Activated CD8-positive, alpha-beta T cell treated with anti-CD3 and anti-CD28 coated beads, Interleukin-2, amount 10 ng/mL, durations not matched to agents 7 days and 5 days (primary cell): ENCODE measurements around the gene GRAMD1B. TPM values are rescaled to one million over a fixed set of nuclear protein-coding genes. Genes with fewer than 3 reads are reported as not detected.
"Not testable (repeated sequence)": the region's sequence is repeated elsewhere in the genome, so short reads cannot be mapped to it uniquely, and the experiment has no call there.

Experiments
- ATAC-seq: fragments of 150-1000 bp; cut with Tn5 transposase; one replicate; pipeline ENCODE4 v1.10.0; 2021; ENCODE audit warnings: moderate library complexity
- CTCF ChIA-PET: fragments of 350-600 bp; sonication (Branson Sonifier 250); formaldehyde crosslinking; loops from one replicate; lab custom pipeline; 2021; ENCODE audit warnings: antibody characterized with exemption; lab: Charles Lee
- POLR2A ChIA-PET: fragments of 350-600 bp; sonication (Branson Sonifier 250); formaldehyde crosslinking; loops from one replicate; lab custom pipeline; 2021; ENCODE audit warnings: antibody characterized with exemption; lab: Charles Lee
- DNase-seq: peaks from one replicate; pipeline ENCODE4 v3.0.0-alpha.2; 2020
- H3K27ac Mint-ChIP-seq: one replicate; pipeline ENCODE4 v1.8.0; 2021; ENCODE audit warnings: mild to moderate bottlenecking, mixed read lengths
- H3K27me3 Mint-ChIP-seq: one replicate; pipeline ENCODE4 v1.8.0; 2021; ENCODE audit warnings: low read depth, mixed read lengths
- H3K36me3 Mint-ChIP-seq: one replicate; pipeline ENCODE4 v1.8.0; 2021; ENCODE audit warnings: low read depth, mixed read lengths
- H3K4me1 Mint-ChIP-seq: one replicate; pipeline ENCODE4 v1.8.0; 2021; ENCODE audit warnings: low read depth, mixed read lengths
- H3K4me3 Mint-ChIP-seq: one replicate; pipeline ENCODE4 v1.8.0; 2021; ENCODE audit warnings: mild to moderate bottlenecking, mixed read lengths
- H3K9me3 Mint-ChIP-seq: one replicate; pipeline ENCODE4 v1.8.0; 2022; ENCODE audit warnings: mixed read lengths; ENCODE audit not compliant: insufficient read depth
- total RNA-seq, 2 experiments: library from RNA; stranded (reverse); gene quantifications; one replicate each; pipeline ENCODE4 v1.2.3, GENCODE V29; 2021

GRAMD1B gene
- total RNA-seq, 2 experiments from 2014 or later, result 22.8 to 26.0 TPM

DNA sequence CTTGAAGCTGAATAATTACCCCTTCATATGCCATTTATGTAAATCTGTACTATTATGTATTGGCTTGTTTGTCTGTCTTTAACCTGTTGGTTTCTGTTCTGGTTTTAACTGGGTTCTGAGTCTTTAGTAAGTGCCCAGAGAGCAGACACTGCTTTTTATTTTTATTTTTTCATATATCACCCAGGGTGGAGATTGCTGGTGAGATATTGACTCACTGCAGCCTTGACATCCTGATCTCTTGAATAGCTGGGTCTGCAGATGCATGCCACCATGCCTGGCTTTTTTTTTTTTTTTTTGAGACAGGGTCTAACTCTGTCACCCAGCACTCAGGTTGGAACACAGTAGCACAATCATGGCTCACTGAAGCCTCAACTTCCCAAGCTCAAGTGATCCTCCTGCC is 19.4 kb downstream of the GRAMD1B start:
- no peaks in the 10 kb centered on the region for H3K9me3 Mint-ChIP-seq
- POLR2A ChIA-PET, result no interaction called here

DNA sequence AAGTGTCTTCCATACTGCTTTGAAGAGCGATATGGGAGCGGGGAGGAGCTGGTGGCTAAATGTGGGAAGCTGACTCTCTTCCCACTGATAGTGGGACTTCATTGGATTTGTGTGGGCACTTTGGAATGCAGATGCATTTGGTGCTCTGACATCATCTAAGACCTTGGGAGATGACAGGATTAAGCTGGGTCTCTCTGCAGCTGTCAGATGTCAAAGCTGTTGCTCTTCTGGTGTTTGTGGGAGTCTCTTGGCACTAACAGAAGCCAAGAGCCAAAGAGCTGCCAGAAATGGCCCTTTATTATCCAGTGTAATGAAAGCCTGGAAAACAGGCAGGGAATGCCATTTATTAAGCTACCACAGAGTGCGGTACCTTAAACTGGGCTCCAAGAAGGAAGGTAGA is 20.6 kb downstream of the GRAMD1B start:
- ChIA-PET CTCF (interaction anchor here (0.5 to 4.3 kb wide), 10 partner anchors 8 to 203 kb away, joined by 3 to 38 read pairs (median 4); partner anchors contain the start of gene GRAMD1B), POLR2A (interaction anchor here (1.5 kb wide), 1 partner anchor 19 kb away, joined by 6 read pairs; no protein-coding TSS in a partner anchor)
- H3K27ac Mint-ChIP-seq, result peak overlapping the region; percentile 82
- ATAC-seq, result no peak
- H3K27me3 Mint-ChIP-seq, result no peaks in the 10 kb centered on the region
- H3K4me1 Mint-ChIP-seq, result peaks cover 68% of the 10 kb centered on the region
- peaks cover 20% of the 10 kb centered on the region for H3K36me3 Mint-ChIP-seq
- no peak for DNase-seq
- H3K4me3 Mint-ChIP-seq, result no peak overlapping the region
- no peaks in the 10 kb centered on the region for H3K9me3 Mint-ChIP-seq

More for the DNA sequence above, 19.4 kb downstream of the GRAMD1B start:
- Mint-ChIP-seq H3K4me3 (no peak overlapping the region), H3K27me3 (no peaks in the 10 kb centered on the region), H3K27ac (no peak overlapping the region), H3K4me1 (peaks cover 66% of the 10 kb centered on the region), H3K36me3 (peaks cover 28% of the 10 kb centered on the region)
- CTCF ChIA-PET, result interaction anchor here (0.9 to 4.3 kb wide), 5 partner anchors 11 to 42 kb away, joined by 4 to 38 read pairs (median 15); partner anchors contain the start of gene GRAMD1B
- ATAC-seq (no peak), DNase-seq (no peak)

DNA sequence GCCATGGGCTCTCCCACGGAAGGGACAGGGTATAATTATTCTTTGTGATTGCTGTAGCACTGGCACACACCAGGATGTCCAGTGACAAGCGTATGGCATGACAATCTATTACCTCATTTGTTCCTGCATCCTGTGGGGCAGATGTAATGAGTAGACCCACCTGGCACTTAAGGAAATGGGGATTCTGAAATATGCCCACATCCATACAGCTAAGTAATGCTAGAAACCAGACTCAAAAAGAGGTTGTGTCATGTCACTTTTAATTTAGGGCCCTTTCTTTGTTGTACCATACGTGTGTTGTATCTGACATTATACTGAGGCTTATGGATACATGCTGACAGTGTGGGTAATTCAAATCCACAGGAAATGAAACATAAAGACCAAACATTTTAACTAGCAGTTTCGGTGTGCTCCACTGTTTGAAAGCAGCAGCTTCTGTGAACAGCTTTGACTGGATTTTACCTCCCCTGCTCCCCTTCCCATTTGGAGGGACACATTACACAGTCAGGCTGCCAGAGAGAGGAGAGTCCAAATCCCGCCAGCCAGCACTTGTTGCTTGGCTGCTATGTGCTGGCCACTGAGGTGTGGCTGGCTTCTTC is 21.2 kb downstream of the GRAMD1B start:
- ChIA-PET CTCF (interaction anchor here (0.8 to 4.3 kb wide), 11 partner anchors 9 to 204 kb away, joined by 3 to 38 read pairs (median 4); partner anchors contain the start of gene GRAMD1B), POLR2A (interaction anchor here (0.8 to 1.5 kb wide), 3 partner anchors 13 to 20 kb away, joined by 3 to 6 read pairs (median 3); no protein-coding TSS in a partner anchor)
- ATAC-seq (peak; percentile 16), DNase-seq (no peak)
- Mint-ChIP-seq H3K4me3 (peak overlapping the region; percentile 36), H3K27me3 (no peaks in the 10 kb centered on the region), H3K9me3 (no peaks in the 10 kb centered on the region), H3K4me1 (peaks cover 74% of the 10 kb centered on the region), H3K36me3 (peaks cover 20% of the 10 kb centered on the region), H3K27ac (peak overlapping the region; percentile 82)

DNA sequence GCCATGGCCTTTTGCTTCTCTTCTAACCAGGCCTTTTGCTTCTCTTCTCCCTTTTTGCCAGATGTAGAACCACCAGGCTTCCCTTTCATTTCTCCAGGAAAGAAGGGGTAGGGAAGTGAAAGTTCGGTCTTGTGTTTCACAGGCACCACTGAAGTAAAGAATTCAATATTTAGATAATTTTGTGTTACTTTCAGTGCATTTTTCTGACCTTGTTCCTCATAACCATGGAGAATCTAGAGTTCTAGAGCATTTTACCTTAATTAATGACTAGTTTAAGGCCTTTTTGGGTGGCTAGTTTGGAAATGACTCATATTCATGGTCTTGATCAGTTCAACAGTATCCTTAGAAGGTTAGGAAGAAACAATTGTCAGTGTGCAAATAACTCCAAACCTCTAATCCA is 22.7 kb downstream of the GRAMD1B start:
- Mint-ChIP-seq H3K4me1 (peaks cover 87% of the 10 kb centered on the region), H3K27ac (no peak overlapping the region), H3K9me3 (no peaks in the 10 kb centered on the region), H3K36me3 (peaks cover 11% of the 10 kb centered on the region), H3K4me3 (no peak overlapping the region), H3K27me3 (no peaks in the 10 kb centered on the region)
- ATAC-seq (no peak), DNase-seq (no peak)
- CTCF ChIA-PET, result interaction anchor here (1.0 to 4.3 kb wide), 4 partner anchors 13 to 46 kb away, joined by 3 to 38 read pairs (median 4); no protein-coding TSS in a partner anchor
- POLR2A ChIA-PET, result no interaction called here

DNA sequence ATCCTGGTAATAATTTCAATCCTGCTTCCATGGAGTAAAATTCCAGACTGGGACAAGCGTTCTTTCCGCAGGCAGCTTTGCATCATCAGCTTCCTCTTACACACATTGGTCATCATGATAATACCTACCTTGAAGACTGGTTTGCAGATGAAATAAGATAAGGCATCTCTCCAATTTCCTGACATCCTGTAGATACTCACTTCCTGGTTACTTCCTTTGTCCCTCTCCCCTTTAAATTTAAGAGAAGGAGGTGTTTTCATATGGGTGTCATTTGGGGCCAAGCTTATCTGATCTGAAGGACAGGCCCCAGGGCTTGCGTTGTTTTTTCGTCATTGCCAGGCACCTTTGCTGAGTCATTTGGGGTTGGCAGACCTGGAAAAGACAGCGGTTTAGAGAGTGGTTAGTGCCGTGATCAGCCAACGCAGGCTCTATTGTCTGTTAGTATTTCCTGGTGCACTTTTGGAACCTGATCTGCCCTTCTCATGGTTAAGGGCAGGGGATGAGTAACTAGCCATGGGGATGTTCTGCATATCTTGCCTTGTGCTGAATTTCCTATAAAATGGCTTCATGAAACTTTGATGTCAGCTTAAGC is 24.1 kb downstream of the GRAMD1B start:
- Mint-ChIP-seq H3K9me3 (no peaks in the 10 kb centered on the region), H3K36me3 (peaks cover 23% of the 10 kb centered on the region), H3K27ac (peak overlapping the region; percentile 80), H3K4me3 (peak overlapping the region; percentile 26), H3K4me1 (peaks cover 92% of the 10 kb centered on the region), H3K27me3 (no peaks in the 10 kb centered on the region)
- ATAC-seq (peak; percentile 77), DNase-seq (peak; percentile 78)
- CTCF ChIA-PET, result interaction anchor here (0.6 to 1.7 kb wide), 8 partner anchors 16 to 528 kb away, joined by 3 to 8 read pairs (median 4); no protein-coding TSS in a partner anchor
- POLR2A ChIA-PET, result interaction anchor here (0.8 kb wide), 2 partner anchors 16 to 47 kb away, joined by 3 to 4 read pairs; no protein-coding TSS in a partner anchor

GRCh38 chr11:123454796-123455195 is 24.7 kb downstream of the GRAMD1B start:
- DNase-seq (no peak), ATAC-seq (no peak)
- no peaks in the 10 kb centered on the region for H3K27me3 Mint-ChIP-seq
- CTCF ChIA-PET, result interaction anchor here (1.0 to 1.7 kb wide), 3 partner anchors 23 to 47 kb away, joined by 3 to 8 read pairs (median 7); no protein-coding TSS in a partner anchor
- H3K27ac Mint-ChIP-seq, result peak overlapping the region; percentile 80
- no peaks in the 10 kb centered on the region for H3K9me3 Mint-ChIP-seq
- POLR2A ChIA-PET, result interaction anchor here (0.8 kb wide), 1 partner anchor 17 kb away, joined by 4 read pairs; no protein-coding TSS in a partner anchor
- peaks cover 86% of the 10 kb centered on the region for H3K4me1 Mint-ChIP-seq
- H3K4me3 Mint-ChIP-seq, result peak overlapping the region; percentile 26
- peaks cover 23% of the 10 kb centered on the region for H3K36me3 Mint-ChIP-seq

DNA sequence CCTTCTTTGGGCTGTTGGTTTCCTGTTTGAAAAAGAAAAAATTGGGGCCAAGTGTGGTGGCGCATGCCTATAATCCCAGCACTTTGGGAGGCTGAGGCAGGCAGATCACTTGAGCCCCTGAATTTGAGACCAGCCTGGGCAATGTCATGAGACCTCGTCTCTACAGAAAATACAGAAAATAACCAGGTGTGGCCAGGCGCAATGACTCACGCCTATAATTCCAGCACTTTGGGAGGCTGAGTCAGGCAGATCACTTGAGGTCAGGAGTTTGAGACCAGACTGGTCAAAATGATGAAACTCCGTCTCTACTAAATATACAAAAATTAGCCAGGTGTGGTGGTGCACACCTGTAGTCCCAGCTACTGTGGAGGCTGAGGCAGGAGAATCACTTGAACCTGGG is 26.4 kb downstream of the GRAMD1B start:
- not testable (repeated sequence) for ATAC-seq, DNase-seq, H3K27me3 Mint-ChIP-seq, H3K9me3 Mint-ChIP-seq
- peaks cover 22% of the 10 kb centered on the region for H3K36me3 Mint-ChIP-seq
- ChIA-PET CTCF (interaction anchor here (1.1 to 4.4 kb wide), 5 partner anchors 22 to 155 kb away, joined by 3 to 18 read pairs (median 5); no protein-coding TSS in a partner anchor), POLR2A (interaction anchor here (1.0 kb wide), 1 partner anchor 25 kb away, joined by 3 read pairs; no protein-coding TSS in a partner anchor)
- H3K27ac Mint-ChIP-seq, result peak overlapping the region; percentile 91
- peaks cover 69% of the 10 kb centered on the region for H3K4me1 Mint-ChIP-seq
- H3K4me3 Mint-ChIP-seq, result peak overlapping the region; percentile 18

GRCh38 chr11:123457187-123457770 is 27.2 kb downstream of the GRAMD1B start:
- ATAC-seq (peak; percentile 73), DNase-seq (peak; percentile 50)
- POLR2A ChIA-PET, result interaction anchor here (1.0 kb wide), 1 partner anchor 26 kb away, joined by 3 read pairs; no protein-coding TSS in a partner anchor
- CTCF ChIA-PET, result interaction anchor here (0.6 to 4.4 kb wide), 10 partner anchors 11 to 156 kb away, joined by 3 to 18 read pairs (median 4); no protein-coding TSS in a partner anchor
- H3K27me3 Mint-ChIP-seq, result no peaks in the 10 kb centered on the region
- H3K36me3 Mint-ChIP-seq, result peaks cover 20% of the 10 kb centered on the region
- peak overlapping the region; percentile 91 for H3K27ac Mint-ChIP-seq
- peaks cover 64% of the 10 kb centered on the region for H3K4me1 Mint-ChIP-seq
- no peaks in the 10 kb centered on the region for H3K9me3 Mint-ChIP-seq
- H3K4me3 Mint-ChIP-seq, result peak overlapping the region; percentile 45

- POLR2A ChIA-PET, result no interaction called here
- no peaks in the 10 kb centered on the region for H3K9me3 Mint-ChIP-seq
- ATAC-seq, result no peak
- DNase-seq, result no peak
- H3K4me1 Mint-ChIP-seq, result peaks cover 57% of the 10 kb centered on the region
- H3K27me3 Mint-ChIP-seq, result no peaks in the 10 kb centered on the region
- peaks cover 21% of the 10 kb centered on the region for H3K36me3 Mint-ChIP-seq
- H3K27ac Mint-ChIP-seq, result no peak overlapping the region
- CTCF ChIA-PET, result interaction anchor here (0.8 to 4.4 kb wide), 4 partner anchors 18 to 50 kb away, joined by 3 to 18 read pairs (median 4); no protein-coding TSS in a partner anchor
- H3K4me3 Mint-ChIP-seq, result no peak overlapping the region
Observed at GRCh38 chr11:123458501-123458900, 28.4 kb downstream of the GRAMD1B start.

- peaks cover 45% of the 10 kb centered on the region for H3K4me1 Mint-ChIP-seq
- H3K9me3 Mint-ChIP-seq, result no peaks in the 10 kb centered on the region
- DNase-seq, result no peak
- ChIA-PET CTCF (interaction anchor here (1.6 to 2.1 kb wide), 2 partner anchors 53 to 103 kb away, joined by 3 to 11 read pairs; no protein-coding TSS in a partner anchor), POLR2A (no interaction called here)
- no peak overlapping the region for H3K27ac Mint-ChIP-seq
- H3K4me3 Mint-ChIP-seq, result no peak overlapping the region
- no peak for ATAC-seq
- H3K36me3 Mint-ChIP-seq, result peaks cover 16% of the 10 kb centered on the region
- H3K27me3 Mint-ChIP-seq, result no peaks in the 10 kb centered on the region
Observed at GRCh38 chr11:123460012-123460700, 30.1 kb downstream of the GRAMD1B start.
